Lung (tissue), 12 donors: Measurements from ENCODE around the gene TCF19. TPM values are rescaled to one million over a fixed set of nuclear protein-coding genes. Genes with fewer than 3 reads are reported as not detected.
"Not testable (repeated sequence)": the region's sequence is repeated elsewhere in the genome, so short reads cannot be mapped to it uniquely, and the experiment has no call there.

Experiments
- ATAC-seq: fragments of 200-7000 bp; cut with Tn5 transposase; one replicate; pipeline ENCODE4 v1.9.1; 2020; ENCODE audit warnings: moderate number of reproducible peaks; ENCODE audit not compliant: insufficient read depth, low FRiP score
- DNase-seq, 3 donors: peaks; one replicate each; pipeline ENCODE4 v3.0.0-alpha.2; 2013 to 2017
- H3K27ac ChIP-seq, 2 donors: one replicate each; pipeline ENCODE4 v1.5.1; 2013; ENCODE audit warnings: mild to moderate bottlenecking in 2 of 2, moderate library complexity in 2 of 2, control low read depth in 1 of 2, inconsistent platforms in 1 of 2, low read depth in 1 of 2, low read length in 1 of 2
- H3K27me3 ChIP-seq, 3 donors: one replicate each; pipeline ENCODE4 v1.5.1; 2013; ENCODE audit warnings: low read length in 2 of 3; ENCODE audit not compliant: control insufficient read depth in 3 of 3, insufficient read depth in 3 of 3
- H3K36me3 ChIP-seq, 4 donors: one replicate each; pipeline ENCODE4 v1.5.1; 2013; ENCODE audit warnings: low read length in 4 of 4, mild to moderate bottlenecking in 1 of 4, moderate library complexity in 1 of 4; ENCODE audit not compliant: control insufficient read depth in 4 of 4, insufficient read depth in 4 of 4
- H3K4me1 ChIP-seq, 5 donors: one replicate each; pipeline ENCODE4 v1.5.1; 2013; ENCODE audit warnings: low read length in 5 of 5, mild to moderate bottlenecking in 2 of 5, moderate library complexity in 1 of 5; ENCODE audit not compliant: control insufficient read depth in 5 of 5, insufficient read depth in 5 of 5
- H3K4me3 ChIP-seq: one replicate; pipeline ENCODE4 v1.5.1; 2013; ENCODE audit warnings: mild to moderate bottlenecking, control low read depth, moderate library complexity
- H3K9ac ChIP-seq, 2 donors: one replicate each; pipeline ENCODE4 v1.5.1; 2013; ENCODE audit warnings: low read length in 2 of 2, control low read depth in 1 of 2; ENCODE audit not compliant: insufficient read depth in 1 of 2
- H3K9me3 ChIP-seq, 4 donors: one replicate each; pipeline ENCODE4 v1.5.1; 2013; ENCODE audit warnings: low read length in 3 of 4, mild to moderate bottlenecking in 1 of 4, moderate library complexity in 1 of 4; ENCODE audit not compliant: control insufficient read depth in 4 of 4, insufficient read depth in 3 of 4
- WGBS, 2 donors: extraction: QIAGEN DNeasy Blood & Tissue Kit; methylation state at CpG; one replicate each; pipeline ENCODE4 v1.1.7; 2013; 5-methylcytosine and 5-hydroxymethylcytosine counted together
- polyA plus RNA-seq, 2 donors: library from polyadenylated mRNA; stranded (reverse); fragments of 200-250 nt; gene quantifications; one replicate each; pipeline ENCODE4 v1.2.1, GENCODE V29; 2013
- total RNA-seq, 2 donors: library from RNA; depleted of rRNA in 1 of 2; stranded (reverse); fragments of >200 nt in 1 of 2; gene quantifications; one replicate each; pipeline ENCODE4 v1.2.1, GENCODE V29; 2014 to 2021
- TF ChIP-seq, protein P1 (sequence below): IDR thresholded peaks from 2 replicates; pipeline ENCODE4 v1.5.1; 2012; ENCODE audit warnings: mild to moderate bottlenecking; ENCODE audit errors: control extremely low read depth, extremely low read depth
- donor health status: control.
- donor health status: control.
- donor health status: Bipolar disorder and iron deficiency.
- donor health status: healthy.
- donor health status: DM: yes; HTN: yes; CAD: no.

Gene TCF19
- total and polyA plus RNA-seq, 4 donors = 4.1 to 9.4 (median 5.1) TPM

- ATAC-seq (no peak), DNase-seq (no peak)
- Histone ChIP-seq H3K4me1 (no peaks in the 10 kb centered on the region), H3K9me3 (no peaks in the 10 kb centered on the region), H3K27ac (no peak overlapping the region), H3K4me3 (no peak overlapping the region), H3K27me3 (no peaks in the 10 kb centered on the region), H3K9ac (no peak overlapping the region), H3K36me3 (peaks cover 0 to 12% (median 7%) of the 10 kb centered on the region in 4 donors)
- TF ChIP-seq, protein P1, sequence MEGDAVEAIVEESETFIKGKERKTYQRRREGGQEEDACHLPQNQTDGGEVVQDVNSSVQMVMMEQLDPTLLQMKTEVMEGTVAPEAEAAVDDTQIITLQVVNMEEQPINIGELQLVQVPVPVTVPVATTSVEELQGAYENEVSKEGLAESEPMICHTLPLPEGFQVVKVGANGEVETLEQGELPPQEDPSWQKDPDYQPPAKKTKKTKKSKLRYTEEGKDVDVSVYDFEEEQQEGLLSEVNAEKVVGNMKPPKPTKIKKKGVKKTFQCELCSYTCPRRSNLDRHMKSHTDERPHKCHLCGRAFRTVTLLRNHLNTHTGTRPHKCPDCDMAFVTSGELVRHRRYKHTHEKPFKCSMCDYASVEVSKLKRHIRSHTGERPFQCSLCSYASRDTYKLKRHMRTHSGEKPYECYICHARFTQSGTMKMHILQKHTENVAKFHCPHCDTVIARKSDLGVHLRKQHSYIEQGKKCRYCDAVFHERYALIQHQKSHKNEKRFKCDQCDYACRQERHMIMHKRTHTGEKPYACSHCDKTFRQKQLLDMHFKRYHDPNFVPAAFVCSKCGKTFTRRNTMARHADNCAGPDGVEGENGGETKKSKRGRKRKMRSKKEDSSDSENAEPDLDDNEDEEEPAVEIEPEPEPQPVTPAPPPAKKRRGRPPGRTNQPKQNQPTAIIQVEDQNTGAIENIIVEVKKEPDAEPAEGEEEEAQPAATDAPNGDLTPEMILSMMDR = no peak
- 73 to 83% methylated on average over 5 of the region's 5 CpGs for WGBS, 2 donors
Observed at GRCh38 chr6:31165986-31166385, 7.6 kb downstream of the TCF19 start.

DNA sequence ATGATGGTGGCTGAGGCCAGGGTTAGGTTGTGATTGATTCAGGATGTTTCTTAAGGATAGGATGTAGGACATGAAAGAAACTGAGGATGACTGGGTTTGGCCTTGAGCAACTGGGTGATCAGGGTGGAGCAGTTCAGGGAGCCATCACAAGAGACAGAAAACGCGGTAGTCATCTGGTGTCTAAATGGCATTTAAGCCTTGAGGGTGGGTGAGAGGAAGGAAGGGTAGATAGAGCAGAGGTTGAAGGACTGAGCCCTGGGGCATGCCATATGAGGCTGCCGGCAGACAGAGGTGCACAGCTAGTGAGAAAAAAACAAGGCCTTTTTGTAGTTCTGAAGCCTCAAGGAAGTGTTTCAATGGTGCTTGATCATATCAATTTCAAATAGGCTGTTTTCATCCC is 10.2 kb downstream of the TCF19 start:
- H3K9ac ChIP-seq = no peak overlapping the region
- ATAC-seq (no peak), DNase-seq (no peak)
- H3K4me1 ChIP-seq = peaks cover 0 to 4% (median 0%) of the 10 kb centered on the region in 5 donors
- H3K9me3 ChIP-seq = no peaks in the 10 kb centered on the region
- no peak overlapping the region for H3K4me3 ChIP-seq
- TF ChIP-seq, protein P1 = no peak
- H3K36me3 ChIP-seq = no peaks in the 10 kb centered on the region
- no peak overlapping the region for H3K27ac ChIP-seq
- no peaks in the 10 kb centered on the region for H3K27me3 ChIP-seq
- WGBS, 2 donors = 89 to 90% methylated on average over 3 of the region's 3 CpGs

DNA sequence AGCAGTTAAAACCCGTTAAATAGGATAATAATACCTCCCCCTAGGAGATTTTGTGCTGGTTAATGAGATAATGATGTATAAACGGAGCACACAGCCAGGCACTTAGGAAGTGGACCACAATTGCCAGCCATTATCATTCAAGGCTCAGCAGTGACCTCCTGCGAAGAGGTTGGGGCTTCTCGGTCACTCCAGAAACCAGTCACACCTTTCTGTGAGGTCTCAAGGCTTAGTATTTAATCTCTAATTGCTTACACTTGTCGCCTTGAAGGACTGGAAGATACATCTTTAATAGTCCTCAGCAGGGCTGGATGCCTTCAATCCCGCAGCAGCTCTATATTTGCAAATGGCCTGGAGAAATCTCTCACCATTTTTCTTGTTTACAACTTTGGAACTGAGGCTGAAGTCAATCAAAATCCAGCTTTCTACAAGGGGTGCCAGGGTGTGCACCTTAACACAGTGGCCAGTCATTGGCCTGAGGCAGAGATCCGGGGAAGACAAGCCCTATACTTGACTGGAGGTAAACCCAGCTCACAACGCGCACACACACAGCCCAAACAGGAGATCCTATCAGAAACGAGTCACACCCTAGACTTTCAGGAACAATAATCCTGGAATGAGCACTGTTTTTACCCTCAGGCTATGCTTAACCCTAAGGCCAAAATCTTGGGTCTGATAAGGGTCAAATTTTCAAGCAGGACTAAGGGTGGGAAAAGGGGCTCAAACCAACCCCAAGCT is 10.9 kb downstream of the TCF19 start:
- H3K9ac ChIP-seq = no peak overlapping the region
- DNase-seq = no peak
- H3K27ac ChIP-seq = no peak overlapping the region

GRCh38 chr6:31169858-31170599 is 11.6 kb downstream of the TCF19 start:
- DNase-seq, H3K9ac ChIP-seq, ATAC-seq, H3K27ac ChIP-seq, H3K4me1 ChIP-seq, H3K27me3 ChIP-seq, H3K4me3 ChIP-seq, H3K36me3 ChIP-seq, H3K9me3 ChIP-seq: not testable (repeated sequence)
- WGBS, 2 donors = 79 to 80% methylated on average over 21 to 23 of the region's 23 CpGs

More for the DNA sequence above, 10.9 kb downstream of the TCF19 start:
- ATAC-seq = no peak
- TF ChIP-seq, protein P1 = no peak
- H3K27me3 ChIP-seq = no peaks in the 10 kb centered on the region
- no peaks in the 10 kb centered on the region for H3K36me3 ChIP-seq
- 81 to 84% methylated on average over 10 of the region's 10 CpGs for WGBS, 2 donors
- H3K4me1 ChIP-seq = peaks cover 0 to 4% (median 0%) of the 10 kb centered on the region in 5 donors
- no peaks in the 10 kb centered on the region for H3K9me3 ChIP-seq
- no peak overlapping the region for H3K4me3 ChIP-seq
